GM18870 (cell line): ENCODE data around the gene FAM43A.

ENCODE experiments used
- ATAC-seq: cut with Tn5 transposase; IDR thresholded peaks from one replicate; pipeline ENCODE4 v1.9.1; 2021; ENCODE audit warnings: moderate library complexity; ENCODE audit not compliant: unreplicated experiment

Gene FAM43A

DNA sequence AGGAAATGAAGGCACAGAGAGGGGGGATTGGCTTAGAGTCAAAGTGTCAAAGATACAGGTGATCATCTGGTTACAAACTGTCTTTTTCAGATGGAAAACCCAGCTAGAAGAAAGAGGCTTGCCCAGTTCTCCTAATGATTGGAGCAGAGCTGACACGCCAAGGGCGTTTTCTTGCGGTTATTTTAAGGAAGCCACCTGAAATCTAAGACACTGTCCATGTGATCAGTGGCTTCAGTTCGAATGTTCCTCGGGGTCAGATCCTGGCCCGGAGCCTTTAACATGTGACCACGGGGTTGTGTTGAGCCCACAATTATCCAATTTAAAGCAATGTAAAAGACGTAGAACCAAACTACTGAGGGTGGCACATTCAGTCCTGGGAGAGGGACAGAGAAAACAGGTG lies 19.5 kb downstream of the FAM43A start:
- no peak for ATAC-seq

DNA sequence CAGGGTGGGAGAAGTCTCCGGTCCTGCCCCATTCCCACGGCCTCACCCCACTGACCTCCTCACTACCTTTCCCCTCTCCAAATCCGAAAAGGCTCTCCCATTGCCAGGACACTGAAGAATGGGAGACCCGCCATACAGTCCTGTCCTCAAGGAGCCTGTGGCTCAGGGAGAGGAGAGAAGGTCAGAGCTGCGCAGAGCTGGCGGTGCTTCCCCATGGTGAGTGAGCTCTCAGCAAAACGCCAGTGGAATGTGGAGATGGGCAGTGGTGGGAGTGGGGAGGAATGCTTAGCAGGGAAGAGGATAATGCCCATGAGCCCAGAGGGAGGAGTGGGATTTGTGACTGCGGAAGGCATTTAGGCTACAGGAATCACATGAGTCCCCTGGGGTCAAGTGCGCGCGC lies 20.1 kb downstream of the FAM43A start:
- no peak for ATAC-seq

DNA sequence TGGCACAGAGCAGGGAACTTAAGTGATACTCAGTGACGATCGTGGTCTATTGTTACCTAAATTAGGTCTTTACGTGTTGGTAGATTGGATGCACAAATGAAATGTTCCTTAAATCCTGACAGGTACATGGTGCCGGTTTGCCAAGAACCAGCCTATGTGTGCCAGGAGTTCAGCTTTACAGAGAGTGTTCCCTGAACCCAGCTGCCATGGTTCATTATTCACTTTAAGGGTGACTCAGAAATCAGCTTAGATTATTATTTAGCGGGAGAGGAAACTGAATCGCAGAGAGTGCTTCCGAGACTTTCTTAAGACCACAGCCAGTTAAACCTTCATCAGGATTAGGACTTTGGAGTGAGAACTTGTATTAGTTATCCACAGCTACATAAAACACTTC lies 21.5 kb downstream of the FAM43A start:
- no peak for ATAC-seq

DNA sequence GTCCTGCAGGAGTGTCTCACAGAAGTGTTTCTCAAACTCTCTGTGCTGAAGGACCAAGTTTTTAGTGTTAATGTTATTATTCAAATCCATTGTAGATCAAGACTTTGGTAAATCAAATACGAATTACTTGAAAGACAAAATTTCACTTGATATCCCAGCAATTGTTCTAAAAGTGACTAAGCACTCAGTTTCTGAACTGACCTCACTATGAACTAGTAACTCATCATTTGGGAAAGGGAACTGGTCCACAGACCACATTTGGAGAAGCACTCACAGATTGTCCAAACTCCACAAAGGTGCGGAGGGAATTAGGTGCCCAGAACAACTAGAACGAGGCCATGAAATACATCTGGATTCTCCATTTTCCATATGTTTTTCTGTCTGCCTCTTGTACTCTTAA lies 25.6 kb downstream of the FAM43A start:
- ATAC-seq, result no peak

DNA sequence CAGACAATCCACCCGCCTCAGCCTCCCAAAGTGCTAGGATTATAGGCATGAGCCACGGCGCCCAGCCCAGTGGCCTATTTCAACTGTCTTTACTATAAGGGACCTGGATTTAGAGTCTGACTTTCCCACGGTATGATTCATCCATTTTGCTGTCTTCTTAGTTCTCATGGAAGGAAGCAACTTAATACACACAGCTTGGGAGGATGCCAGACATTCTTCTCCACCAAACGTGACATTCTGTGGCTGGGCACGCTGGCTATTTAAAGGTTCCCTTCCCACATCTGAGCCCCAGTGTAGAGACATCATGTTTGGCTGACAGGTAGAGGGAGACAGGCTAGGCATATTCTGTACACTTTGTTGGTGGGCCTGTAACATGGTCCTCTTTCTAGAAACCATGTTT lies 26.2 kb downstream of the FAM43A start:
- ATAC-seq, result no peak

DNA sequence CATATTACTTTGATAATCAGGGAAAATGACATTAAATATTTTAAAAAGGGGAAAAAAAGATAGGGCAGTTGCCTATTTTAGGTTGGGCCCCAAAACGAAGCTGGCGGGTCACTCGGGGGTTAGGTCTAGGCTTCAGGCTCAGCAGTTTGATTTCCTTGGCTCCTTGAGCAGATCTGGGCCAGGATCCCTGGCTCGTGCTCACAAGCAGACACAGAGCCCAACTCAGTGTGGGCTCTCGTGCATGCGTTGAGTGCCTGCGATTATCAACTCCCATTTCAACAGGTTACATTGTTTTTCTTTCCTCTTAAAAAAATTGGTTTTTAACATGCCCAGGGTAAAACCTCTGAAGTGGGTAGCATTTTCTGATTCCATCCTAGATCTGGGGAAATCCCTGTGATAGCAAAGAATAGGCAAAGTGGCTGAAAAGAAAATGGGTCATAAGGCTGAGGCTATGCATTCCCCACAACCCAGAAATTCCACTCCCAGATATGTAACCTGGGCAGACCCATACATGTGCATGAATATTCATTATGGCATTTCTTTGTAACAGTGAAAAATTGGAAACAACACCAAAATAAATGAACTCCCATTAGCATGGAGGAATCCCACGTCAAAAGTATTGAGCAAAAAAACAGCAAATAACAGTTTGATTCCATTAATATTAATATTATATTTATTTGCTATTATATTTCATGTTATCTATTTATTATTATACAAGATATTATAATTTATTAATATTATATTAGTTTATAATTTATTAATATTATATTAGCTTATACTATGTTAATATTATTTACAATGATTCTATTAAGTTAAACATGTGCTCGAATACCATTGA lies 27.8 kb downstream of the FAM43A start:
- no peak for ATAC-seq

DNA sequence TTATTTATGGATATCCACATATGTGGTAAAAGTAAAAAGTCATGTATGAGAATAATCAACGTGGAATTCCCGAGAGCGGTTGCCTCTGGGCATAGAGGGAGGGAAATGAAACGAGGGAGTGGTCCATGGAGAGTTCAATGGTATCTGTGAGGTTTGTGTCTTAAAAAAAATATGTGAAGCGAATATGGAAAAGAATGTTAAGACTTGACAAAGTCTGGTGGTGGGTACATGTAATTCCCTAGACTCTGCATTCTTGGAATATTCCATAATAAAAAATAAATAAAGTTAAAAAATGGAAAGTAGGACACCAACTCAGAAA lies 28.4 kb downstream of the FAM43A start:
- ATAC-seq, result no peak

DNA sequence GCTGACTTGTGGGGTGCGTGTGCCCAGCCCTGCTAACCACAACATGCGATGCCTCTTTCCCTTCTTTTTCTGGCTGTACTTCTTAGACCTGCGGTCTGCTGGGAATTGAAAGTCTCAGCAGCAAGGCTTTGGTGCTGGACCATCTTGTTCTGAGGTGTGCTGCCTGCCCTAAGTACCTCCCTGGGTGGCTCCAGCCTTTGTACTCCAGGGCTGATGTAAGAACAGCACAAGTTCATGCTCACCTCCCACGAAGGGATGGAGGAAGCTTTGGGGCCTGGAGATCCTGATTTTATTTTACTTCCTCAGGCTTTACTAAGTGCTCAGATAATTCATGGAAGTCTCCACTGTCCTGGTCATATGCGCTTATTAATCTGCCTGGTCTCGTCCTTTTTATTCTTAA lies 28.9 kb downstream of the FAM43A start:
- no peak for ATAC-seq

DNA sequence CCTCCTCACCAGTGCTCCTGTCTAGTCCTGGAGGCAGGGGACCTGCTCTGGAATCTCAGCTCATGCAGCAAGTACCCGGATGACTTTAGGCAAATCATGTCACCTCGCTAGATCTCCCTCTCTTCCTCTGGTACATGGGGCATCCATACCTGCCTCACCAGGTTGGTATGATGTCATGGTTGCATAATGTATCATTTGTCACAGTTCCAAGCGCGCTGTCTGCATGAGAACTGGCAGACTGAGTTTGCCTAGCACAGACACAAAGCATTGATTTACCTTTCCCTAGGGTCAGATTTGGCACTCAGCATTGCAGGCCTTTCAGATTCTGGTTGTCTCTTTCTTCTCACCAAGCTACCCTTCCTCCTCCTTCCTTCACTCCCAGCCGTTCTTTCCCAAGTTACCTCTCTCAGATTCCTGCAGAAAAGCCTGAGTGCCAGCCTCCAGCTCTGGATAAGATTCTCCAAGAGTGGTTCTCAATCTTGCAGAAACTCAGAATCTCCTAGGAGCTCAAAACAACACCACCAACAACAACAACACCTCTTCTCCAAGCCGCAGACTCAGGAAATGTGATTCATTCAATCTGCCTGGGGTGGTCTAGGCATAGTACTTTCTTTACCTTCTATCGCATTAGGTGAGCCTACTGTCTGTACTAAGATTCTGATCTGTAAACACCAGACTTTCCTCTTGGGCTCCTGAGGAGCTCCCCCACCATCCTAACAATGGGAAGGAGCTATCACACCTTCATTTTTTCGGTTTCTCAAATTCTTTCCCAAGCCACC lies 29.5 kb downstream of the FAM43A start:
- ATAC-seq, result no peak

DNA sequence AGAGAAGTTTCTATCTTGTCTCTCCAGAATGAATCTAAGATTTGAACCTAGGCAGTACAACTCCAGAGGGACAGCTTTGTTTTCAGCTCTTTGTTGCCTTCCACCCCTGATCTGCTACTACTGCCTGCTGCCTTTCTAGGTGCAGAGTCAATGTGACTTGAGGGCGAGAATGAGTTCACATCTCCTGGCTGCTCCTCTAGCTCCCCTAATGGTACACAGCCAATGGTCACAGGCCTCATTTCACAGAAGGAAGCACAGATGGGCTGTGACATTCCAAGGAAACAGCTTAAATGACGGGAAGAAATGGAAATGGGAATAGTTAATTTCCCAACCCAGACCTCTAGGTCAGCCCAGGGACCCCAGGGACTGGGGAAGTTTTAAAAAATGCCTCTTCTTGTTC lies 32.4 kb downstream of the FAM43A start:
- no peak for ATAC-seq

DNA sequence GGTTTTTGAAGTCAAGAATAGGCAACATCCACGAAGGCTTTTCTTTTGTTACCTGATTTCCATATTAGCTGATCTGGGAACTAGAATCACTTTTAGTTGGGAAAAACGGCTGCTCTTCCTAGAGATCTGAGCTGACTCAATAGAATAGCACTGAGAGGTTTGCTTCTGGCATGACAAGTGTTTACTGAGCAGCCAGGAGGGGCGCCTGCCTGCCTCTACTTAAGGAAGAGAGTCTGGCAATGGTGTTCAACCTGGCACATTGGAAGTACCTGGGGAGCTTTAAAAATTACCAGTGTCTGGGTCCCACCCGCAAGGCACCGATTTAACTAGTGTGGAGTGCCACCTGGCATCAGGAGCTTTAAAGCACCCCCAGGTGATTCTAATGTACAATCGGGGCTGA lies 34.4 kb downstream of the FAM43A start:
- no peak for ATAC-seq

DNA sequence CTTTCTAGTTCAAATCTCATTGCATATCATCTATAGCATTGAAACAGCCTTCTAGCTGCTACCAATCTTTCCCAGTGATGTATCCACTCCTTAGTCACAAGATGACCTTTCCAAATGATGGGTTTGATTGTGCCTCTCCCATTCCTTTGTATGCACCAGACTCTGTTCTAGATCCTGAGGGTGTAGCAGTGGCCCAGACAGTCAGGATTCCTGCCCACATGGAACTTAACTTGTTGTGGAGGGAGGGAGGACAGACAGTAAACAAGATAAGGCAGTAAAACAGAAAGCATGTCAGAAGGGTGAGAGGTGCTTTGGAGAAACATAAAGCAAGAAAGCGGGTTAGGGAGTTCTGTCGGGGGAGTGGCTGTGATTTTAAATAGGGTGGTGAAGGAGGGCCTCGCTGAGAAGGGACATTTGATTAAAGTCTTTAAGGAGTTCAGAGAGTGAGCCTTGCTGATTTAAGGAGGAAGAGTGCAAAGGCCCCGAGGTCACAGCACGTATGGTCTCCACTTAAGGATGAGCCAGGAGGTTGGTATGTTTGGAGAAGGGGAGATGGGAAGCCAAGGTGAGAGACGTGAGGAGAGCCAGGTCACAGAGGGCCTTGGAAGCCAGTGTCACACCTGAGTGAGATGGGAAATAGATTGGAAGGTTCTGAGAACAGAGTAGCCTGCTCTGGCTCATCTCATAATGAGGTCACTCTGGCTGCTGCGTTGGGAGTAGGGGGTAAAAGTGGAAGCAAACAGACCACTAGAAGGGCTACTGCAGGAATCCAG lies 38.3 kb downstream of the FAM43A start:
- ATAC-seq, result no peak

DNA sequence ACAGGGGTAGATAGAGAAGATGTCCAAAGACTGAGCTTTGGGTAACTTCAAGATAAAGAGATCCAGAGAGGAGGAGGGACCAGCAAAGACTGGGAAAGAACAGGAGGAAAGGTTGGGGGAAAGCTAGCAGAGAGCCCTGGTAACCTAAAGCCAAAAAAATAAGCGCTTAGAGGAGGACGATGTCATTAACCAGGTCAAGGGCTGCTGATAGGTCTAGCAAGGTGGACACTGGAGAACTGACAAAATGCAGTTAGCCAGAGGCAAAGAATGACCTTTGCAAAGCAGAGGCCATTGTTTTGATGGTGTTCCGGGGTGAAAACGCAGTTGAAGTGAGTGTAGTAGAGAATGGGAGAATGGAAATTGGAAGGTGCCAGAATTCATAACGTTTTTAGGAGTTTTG lies 39.7 kb downstream of the FAM43A start:
- ATAC-seq, result no peak

DNA sequence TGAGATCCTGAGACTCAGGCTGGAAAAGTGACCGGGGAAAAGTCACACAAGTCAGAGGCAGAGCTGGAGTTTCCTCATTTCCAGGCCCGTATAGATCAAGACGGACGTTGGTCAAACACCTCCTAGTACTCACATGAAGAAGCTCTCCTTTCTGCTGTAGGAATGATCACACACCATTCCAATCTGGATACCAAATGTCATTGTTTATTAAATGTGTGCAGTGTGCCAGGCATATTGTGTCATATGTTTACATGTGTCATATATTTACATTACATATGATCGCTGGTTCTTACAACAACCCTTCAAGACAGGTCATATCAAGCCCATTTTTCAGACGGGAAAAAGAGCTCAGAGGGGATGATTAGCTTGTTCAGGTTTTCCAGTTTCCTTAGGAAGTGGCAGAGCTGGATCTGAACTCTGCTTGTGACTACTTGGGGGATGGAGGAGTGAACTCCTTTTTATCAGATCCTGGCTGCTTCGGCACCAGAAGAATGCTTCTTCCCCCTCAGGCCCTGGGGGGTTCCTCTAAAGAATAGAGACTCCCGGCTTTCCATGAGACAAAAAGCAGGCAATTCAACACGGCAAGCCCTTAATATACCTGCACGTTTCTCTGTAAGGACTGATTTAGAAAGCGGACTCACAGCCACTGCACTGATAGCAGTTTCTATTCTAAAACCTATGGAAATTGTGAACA lies 41.9 kb downstream of the FAM43A start:
- no peak for ATAC-seq

DNA sequence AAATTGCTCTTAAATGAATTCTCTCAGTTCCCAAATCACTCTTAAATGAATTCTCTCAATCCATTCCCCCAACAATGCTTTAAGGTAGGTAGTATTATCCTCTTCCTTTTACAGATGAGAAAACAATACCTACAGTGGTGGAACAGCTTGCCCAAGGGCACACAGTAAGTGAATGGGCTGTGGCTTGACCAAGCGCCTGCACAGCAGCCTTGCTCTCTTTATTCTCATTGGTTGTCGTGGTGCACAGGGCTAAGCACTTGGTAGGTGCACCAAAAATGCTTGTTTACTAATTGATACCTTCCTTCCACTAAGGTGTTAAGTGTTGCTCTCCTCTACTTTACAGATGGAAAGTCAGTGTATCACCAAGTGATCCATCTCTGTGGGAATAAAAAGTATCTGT lies 43.3 kb downstream of the FAM43A start:
- no peak for ATAC-seq

DNA sequence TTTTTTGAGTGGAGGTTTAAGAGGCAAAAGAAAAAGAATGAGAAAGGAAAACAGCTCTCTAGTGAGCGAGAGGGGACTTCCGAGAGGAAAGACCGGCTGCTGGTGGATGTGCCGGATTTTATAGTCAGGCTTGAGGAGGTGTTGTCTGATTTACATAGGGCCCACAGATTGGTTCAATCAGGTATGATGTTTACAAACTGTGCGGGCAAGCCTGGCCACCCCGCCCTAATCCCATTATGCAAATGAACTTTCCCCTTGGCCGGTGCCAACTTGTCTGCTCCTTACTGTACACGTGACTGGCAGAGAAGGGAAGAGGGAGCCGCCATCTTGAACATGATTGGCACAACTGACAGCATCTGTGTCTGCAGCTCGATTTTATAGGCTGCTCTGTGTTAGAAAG lies 44.7 kb downstream of the FAM43A start:
- no peak for ATAC-seq

DNA sequence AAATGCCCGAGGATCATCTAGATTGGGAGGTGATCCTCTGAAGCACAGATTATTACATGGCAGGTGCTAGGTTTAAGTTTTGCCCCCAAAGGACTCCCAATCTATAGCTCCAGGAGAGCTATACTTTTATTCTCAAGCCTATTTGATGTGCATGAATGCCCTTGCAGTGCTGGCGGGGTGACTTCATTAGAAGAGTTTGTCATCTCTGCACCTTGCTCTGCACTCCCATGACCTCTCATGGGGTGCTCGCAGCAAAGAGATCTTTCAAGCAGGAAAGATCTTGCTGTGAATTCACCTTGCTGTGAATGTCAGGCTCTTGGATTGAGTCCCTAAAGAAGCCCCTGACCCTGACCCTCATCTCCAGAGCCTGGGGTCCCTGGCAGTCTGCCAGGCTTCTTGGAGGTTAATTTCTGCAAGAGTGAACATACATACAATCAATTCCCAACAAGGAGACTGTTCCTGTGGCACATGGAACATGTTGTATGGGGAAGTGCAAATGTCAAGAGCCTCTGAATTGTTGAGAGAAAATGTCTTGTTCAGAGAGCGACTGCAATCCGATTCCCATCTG lies 45.9 kb downstream of the FAM43A start:
- no peak for ATAC-seq

DNA sequence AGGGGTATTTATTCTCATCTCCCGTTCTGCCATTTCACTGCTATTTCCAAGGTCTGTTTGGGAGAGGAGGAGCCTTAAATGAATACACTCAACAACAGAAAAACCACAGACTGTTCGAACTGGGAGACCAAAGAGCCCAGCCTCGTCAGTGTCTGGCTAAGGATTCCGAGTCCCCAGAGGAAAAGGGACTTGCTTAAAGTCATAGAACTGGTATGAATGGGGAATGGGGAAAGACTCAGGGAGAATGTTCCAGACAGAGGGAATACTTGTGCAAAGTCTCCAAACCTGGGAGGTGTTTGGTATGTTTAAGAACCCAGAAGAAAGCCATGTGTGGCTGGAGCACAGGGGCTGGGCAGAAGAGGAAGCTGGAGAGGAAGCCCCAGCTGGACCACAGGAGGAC lies 46.9 kb downstream of the FAM43A start:
- ATAC-seq, result no peak

DNA sequence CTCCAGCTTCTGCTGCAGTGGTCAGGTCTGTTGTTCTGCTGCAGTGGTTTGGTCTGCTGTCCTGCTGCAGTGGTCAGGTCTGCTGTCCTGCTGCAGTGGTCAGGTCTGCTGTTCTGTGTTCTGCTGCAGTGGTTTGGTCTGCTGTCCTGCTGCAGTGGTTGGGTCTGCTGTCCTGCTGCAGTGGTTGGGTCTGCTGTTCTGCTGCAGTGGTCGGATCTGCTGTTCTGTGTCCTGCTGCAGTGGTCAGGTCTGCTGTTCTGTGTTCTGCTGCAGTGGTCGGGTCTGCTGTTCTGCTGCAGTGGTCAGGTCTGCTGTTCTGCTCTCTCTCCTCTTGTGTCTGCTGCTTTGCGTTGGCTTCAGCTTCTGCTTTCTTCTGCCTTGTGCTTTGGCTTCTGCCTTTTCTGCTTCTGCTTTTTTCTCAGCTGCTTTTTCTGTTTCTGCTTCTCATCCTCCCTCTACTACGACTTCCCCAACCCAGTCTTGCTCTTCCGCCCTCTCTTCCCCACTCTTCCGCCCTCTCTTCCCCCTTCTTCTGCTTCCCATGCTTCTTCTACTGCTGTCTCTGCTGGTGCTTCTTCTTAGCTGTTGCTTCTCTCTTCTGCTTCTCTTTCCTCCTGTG lies 50.7 kb downstream of the FAM43A start:
- ATAC-seq, result no peak

DNA sequence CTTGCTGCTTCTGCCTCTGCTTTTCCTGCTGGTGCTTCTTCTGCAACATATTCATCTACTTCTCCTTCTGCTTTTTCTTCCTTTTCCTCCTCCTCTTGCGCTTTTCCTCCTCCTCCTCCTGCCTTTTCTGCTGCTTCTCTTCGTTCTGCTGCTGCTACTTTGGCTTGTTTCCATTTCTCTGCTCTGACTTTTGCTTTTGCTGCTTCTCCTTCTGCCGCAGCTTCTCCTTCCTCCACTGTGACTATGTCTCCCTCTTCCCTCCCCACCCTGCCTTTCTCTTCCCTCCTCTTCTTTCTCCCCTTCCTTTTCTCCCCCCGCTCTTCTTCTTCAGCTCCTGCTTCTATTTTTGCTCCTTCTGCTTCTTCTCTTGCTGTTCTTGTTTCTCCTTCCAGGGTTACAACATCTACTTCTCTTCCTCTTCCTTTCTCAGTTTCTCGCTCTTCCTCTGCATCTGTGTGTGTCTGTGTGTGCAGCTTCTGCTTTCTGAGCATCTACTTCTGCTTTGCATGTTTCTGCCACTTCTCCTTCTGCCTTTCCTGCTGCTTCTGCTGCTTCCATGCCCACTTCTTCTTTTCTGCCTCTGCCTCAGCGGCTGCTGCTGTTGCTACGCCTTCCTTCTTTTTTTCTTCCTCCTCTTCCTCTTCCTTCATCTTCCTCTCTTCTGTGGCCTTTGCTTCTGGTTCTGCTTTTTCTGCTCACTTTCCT lies 51.4 kb downstream of the FAM43A start:
- ATAC-seq, result no peak
